GM21423 (cell line): ENCODE data around the gene SYCE3.

ENCODE experiments used
- ATAC-seq: cut with Tn5 transposase; IDR thresholded peaks from one replicate; pipeline ENCODE4 v1.9.1; 2021; ENCODE audit warnings: mild to moderate bottlenecking, moderate library complexity; ENCODE audit not compliant: unreplicated experiment

The SYCE3 gene

DNA sequence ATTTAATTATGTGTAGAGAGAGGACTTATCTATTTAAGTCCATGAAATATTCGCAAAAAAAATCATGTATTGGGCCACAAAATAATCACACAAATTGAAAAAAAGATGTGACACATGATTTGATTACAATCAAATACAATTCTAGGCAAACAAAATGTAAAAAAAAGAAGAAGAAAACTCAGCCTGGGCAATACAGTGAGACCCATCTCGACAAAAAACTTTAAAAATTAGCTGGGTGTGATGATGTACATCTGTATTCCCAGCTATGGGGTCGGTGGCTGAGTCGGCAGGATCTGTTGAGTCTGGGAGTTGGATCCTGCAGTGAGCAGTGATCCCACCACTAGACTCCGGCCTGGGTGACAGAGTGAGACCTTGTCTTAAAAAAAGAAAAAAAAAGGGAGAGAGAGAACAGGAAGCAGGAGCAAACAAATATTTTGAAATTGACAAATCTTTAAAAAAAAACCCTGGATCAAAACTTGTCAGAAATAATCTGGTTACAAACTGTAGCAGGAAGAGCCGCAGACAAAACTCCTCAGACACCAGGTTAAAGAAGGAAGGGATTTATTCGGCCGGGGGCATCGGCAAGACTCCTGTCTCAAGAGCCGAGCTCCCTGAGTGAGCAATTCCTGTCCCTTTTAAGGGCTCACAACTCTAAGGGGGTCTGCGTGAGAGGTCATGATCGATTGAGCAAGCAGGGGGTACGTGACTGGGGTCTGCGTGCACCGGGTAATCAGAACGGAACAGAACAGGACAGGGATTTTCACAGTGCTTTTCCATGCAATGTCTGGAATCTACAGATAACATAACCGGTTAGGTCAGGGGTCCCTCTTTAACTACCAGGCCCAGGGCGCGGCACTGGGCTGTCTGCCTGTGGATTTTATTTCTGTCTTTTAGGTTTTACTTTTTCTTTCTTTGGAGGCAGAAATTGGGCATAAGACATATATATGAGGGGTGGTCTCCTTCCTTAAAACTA is 29.6 kb downstream of the SYCE3 start:
- no peak for ATAC-seq

DNA sequence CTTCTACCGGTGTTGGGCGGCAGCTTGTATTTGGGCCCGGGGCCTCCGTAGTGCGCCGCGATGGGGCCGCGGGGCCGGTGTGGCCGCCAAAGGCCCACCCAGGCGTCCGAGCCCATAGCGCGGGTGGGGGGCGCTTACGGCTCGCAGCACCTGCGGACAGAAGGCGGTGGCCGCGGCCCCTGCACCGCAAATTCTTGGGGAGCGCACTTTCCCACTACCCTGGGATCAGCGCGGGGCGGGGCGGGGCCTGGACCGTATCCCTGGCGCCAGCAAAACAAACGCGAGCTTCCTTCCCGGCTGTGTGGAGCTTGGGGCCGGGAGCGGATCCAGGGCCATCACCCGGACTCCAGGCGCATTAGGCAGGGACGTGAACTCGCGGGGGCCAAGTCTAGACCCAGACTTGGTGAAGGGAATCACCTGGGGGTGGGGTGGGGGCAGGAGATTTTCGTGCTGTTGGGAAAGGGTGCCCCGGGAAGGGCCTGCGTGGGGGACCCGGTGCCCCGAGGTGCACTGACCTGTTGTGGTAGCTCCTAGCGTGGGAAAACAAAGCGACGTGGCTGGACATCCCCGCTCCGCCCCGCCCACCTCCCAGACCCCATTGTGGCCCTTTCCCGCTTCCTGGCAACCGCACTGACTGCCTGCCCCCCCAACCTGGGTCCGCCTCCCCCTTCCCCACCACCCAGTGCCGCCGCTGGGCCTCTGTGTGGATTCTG is 30.6 kb downstream of the SYCE3 start:
- ATAC-seq = no peak

DNA sequence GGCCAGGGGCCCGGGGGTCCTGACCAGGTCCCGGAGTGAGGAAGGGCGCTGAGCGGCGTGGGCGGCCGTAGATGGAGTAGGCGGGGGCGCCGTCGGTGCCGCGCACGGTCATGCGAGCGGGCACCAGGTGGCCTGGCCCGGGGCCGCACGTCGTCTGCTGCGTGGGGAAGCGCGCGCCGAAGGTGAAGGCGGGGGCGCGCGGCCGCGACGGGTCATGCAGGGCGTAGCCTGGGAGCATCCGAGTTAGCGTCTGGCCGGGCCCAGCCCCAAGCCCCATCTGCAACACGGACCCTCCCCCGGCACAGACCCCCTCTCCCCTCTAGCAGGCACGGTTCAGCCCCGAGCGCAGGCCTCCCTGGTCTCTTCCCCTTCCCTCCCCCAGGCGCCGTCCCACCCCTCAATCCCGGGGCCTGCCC is 31.2 kb downstream of the SYCE3 start:
- ATAC-seq = no peak

DNA sequence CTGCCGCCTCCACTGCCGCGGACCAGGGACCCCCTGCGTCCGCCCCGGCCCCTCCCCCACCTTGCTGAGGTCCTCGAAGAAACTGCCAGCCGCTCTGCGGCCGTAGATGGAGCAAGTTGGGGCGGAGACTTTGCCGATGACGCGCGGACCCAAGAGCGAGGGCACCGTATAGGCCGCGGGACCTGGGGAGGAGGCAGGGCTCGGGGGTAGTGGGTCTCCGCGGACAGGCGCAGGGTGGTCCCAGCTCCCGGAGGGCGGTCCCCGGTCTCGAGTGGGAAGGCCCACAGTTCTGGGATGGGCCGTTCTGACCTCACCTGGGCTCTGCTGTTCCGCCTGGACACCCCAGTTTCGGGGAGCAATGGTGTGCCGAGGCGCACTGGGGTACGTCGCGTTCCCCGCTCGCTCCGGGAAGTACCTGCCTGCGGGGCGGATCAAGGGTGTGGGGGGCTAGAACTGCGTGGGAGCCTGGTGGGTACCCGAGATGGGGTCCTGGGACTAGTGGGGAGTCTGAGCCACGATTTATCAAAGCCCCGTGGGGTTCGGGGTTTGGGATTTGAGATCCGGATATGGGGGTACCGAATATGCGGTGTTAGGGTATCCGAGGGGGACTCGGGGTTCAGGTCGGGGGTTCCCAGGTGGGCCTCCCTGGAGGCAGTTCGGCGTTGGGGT is 31.7 kb downstream of the SYCE3 start:
- peak; percentile 25 for ATAC-seq

DNA sequence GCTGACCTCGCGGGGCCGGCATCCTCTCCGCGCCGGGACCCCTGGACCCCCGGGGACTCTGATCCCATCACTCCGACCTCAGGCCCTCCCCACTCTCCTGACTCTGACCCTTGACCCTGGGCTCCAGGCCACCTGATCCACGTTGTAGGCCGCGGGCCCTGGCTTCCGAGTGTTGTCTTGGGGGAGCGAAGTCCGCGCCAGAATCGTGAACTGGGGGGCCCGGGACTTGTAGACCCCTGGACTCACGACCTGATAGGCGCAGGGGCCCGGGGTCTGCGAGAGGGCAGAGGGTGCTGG is 32.2 kb downstream of the SYCE3 start:
- no peak for ATAC-seq

DNA sequence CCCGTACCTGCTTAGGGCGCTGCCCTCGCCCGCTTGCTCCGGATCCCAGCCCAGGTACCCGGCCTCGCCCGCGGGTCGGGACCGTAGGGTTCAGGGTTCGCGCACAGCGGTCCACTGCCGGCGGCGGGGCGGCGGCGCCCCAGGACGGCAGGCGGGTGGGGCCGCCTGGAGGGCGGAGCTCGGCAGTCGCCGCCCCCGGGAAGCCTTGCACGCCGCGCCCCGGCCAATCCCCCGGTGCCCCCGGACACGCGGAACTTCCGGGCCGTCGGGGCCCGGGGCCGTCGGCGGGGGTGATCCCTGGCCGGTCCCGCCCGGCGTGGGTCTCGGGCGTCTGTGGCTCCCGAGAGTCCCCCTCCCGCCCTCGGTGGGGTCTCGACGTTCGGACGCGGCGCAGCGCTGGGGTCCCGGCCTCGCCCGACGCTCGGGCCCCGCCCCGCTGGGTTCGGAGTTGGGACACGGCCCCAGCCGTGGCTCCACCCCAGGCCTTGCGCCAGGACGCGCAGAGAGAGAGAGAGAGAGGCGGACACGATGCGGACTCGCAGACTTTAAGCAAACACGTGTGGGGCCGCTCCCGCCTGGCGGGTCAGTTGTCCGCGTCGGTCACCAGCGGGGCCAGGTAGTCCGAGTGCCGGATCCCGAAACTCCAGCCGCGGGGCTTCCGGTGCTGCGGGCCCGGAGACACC is 32.7 kb downstream of the SYCE3 start, which contains the start of gene TYMP:
TYMP (minus strand) TSS at position 116 of the 683 bp plus-strand sequence. CDS start 303 bp downstream, outside the sequence.
- ATAC-seq = no peak

DNA sequence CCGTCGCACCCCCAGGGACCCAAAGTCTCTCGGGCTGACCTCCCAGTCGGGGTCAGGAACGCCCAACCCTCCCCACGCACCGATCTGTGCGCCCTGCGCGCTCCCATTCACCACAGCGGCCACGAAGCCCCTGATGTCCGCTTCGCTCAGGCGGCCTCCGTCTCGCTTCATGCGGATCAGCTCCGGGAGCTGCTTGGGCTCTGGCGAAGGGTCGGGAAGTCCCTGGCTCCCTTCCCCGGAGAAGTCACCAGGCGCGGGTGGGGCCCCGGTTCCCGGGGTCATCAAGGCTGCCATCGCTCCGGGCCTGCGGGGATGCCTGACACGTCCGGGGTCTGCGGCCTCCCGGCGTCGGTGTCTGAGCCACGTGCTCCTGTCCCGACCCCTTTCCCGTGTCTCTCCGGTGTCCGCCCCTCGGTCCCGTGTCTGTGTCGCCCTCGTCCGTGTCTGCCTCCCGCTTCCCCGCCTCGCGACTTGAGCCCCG is 33.3 kb downstream of the SYCE3 start:
- ATAC-seq = no peak

DNA sequence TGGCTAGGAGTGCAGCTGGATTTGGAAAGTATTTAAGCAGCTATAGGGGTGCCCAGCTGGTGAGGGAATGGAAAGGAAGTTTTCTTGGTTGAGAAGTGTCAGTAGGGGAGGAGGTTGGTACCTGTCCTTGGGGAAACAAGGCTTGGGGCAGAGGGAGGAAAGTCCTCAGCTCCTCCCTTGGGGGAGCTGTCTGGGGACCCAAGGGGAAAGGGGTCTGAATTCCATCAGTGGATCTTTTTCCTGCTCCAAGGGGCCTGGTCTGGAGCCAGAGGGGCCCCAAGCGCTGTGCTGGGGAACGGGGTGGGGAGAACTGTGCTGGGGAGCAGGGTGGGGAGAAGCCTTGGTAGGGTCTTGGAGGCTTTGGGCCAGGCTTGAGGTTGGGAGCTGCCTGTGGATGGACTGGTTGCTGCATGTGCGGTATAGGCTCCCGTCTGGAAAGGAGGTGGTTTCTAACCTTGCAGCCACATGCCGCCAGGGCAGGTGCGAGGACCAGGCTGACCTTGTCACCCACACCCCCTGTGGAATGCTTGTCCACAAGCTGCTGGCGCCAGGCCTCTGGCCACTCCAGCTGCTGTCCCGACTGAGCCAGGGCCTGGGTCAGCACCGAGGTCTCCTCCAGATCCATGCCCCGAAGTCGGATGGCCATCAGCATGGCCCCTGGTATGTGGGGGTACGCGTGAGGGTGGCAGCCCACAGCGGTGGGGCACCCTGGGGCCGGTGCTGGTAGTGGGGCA is 33.9 kb downstream of the SYCE3 start:
- no peak for ATAC-seq

DNA sequence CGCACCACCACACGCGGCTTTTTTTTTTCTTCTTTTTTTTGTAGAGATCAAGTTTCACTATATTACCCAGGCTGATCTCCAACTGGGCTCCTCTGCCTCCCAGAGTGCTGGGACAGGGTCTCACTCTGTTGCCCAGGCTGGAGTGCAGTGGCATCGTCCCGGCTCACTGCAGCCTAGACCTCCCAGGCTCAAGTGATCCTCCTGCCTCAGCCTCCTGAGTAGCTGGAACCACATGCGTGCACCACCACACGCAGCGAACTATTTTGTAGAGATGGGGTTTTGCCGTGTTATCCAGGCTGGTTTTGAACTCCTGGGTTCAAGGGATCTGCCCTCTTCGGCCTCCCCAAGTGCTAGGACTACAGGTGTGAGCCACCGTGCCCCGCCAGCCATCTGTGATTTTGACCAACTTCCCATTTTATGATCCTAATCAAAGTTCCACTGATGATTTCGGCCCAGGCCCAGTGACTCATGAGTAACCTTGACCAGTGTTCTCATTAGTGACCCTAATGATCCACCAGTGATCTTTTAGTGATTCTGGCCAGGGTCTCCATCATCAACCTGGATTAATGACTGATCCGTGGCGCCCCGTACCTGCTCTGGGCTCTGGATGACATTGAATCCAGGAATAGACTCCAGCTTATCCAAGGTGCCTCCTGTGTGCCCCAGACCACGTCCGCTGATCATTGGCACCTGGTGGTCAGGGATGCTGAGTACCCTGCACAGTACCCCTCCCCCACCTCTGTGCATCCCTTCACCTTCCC is 34.6 kb downstream of the SYCE3 start:
- no peak for ATAC-seq

DNA sequence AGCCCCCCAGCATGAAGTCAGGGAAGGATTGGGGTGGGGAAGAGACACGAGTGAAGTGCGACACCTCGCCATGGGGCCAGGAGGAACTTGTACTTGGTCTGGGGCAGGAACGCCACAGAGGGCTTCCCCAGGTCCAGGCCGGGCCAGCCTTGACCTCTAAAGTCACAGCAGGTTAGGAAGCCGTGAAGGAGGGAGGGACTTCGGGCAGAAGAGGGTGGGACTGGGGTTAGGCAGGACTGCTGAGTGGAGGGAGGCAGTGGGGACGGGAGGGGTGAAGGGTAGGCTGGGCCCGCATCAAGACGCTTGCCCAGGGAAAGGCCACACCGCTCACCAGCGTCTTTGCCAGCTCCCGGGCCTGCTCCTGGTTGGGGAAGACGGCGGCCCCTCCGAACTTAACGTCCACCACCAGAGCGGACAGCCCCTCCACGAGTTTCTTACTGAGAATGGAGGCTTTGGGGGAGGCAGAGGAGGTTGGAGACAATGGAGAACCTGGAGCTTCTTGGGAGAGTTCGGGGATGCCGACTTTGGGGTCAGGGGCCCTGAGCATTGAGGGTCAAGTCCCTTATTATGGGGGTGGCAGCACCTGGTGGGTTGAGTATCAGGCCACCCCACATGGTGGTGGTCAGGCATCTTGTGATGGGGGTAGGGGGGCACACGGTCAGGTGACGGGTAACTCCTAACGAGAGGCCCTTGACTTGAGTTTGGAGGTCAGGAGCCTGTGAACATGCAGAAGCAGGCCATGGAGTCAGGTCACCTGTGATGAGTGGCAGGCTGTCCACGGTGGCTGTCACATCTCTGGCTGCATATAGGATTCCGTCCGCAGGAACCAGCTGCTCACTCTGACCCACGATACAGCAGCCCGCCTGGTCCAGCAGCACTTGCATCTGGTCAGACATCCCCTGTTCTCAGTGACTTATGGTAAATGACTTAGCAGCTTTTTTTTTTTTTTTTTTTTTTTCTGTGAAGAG is 35.6 kb downstream of the SYCE3 start:
- ATAC-seq = no peak

DNA sequence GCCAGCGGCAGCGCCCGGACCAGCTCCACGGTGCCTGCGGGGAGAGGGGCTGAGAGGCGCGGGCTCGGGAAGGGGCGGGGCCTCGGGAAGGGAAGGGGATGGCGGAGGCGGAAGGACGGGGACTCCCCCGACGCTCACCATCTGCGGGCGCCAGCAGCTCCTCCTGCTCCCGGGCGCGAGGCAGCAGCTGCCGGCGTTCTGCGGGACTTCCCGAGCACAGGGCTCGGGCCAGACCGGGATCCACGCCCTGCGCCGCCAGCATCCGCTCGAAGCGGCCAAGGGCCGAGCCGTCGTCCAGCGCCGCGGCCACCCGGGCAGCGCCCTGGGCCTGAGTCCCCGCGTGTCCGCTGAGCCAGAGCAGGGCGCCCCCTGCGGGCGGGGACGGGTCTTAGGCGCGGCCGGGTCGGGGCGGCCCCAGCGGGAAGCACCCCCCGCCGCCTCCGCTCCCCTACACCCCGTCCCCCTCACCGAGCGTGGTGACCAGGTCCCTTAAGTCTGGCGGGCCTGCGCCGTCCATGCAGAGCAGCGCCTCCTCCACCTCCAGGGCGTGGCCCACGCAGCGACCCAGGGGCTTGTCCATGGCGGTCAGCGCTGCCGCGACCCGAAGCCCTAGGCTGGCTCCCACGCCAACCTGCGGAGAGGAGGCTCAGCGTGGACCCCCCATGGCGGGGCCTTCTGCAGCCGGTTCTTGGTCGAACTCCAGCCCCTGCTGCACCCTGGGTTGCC is 36.4 kb downstream of the SYCE3 start:
- peak; percentile 22 for ATAC-seq

DNA sequence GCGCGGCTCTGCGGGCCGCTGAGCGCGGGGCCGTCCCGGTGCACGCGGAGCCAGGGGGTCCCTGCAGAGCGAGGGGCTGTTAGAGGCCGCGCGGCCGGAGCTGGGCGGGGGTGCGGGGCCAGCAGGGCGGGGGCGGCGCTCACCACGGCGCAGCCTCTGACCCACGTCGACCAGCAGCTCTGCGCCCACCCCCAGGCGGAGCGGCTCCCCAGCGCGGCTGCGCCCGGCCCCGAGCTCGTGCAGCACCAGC is 36.9 kb downstream of the SYCE3 start:
- no peak for ATAC-seq

DNA sequence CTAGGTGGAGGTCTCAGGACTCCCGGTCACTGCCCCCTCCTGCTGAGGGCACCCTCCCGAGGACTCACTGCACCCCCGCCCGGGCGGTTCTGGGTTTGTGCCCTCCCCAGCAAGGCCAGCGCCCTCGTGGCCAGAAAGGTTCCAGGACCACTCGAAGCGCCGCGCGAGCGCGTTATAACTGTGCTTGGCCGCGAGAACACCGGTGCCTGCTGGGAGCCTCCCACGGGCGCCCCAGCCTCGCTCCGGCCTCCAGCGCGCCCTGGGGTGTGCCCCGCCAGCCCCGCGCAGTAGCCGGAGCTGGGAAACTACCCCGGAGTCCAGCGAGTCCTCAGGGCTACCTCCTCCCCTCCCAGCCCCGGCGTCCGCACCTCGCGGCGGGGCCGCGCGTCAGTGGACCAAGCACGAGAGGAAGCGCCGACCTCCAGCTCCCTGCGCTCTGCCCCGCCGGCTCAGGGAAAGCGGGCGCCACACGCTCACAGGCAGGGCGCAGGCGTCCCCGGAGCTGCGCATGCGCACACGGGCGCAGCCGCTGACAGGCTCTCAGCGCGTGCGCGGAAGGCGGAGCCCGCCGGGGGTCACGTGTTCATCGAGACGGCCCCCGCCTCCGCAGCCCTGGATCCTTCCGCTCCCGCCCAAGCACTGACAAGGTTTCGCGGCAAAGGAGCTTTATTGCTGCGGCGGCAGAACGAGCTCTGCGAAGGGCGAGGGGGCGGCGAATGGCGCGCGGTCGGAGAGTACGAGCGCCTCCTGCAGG is 37.4 kb downstream of the SYCE3 start, which contains the start of gene SCO2:
SCO2 (minus strand) TSS at position 495 of the 754 bp plus-strand sequence. CDS start 1,187 bp downstream, outside the sequence.
- ATAC-seq = peak; percentile 43

DNA sequence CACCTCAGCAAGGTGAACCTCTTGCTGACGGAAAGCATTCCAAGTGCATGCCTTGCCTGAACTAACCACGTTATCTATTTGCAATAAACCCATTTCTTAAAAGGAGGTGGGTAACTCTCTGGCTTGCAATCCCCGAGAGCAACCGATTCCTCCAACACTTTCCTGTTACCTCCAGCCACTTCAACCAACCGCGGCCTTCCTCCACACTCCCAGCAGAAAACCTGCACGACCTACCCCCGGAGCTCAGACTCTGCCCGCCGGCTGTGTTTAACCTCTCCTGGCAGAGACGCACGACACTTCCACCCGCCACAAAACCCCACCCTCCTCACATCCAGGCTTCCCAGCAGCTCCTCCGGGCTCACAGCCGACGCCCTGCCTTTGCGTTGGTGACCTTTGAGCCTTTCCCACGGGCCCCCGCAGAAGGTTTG is 38.0 kb downstream of the SYCE3 start:
- no peak for ATAC-seq

DNA sequence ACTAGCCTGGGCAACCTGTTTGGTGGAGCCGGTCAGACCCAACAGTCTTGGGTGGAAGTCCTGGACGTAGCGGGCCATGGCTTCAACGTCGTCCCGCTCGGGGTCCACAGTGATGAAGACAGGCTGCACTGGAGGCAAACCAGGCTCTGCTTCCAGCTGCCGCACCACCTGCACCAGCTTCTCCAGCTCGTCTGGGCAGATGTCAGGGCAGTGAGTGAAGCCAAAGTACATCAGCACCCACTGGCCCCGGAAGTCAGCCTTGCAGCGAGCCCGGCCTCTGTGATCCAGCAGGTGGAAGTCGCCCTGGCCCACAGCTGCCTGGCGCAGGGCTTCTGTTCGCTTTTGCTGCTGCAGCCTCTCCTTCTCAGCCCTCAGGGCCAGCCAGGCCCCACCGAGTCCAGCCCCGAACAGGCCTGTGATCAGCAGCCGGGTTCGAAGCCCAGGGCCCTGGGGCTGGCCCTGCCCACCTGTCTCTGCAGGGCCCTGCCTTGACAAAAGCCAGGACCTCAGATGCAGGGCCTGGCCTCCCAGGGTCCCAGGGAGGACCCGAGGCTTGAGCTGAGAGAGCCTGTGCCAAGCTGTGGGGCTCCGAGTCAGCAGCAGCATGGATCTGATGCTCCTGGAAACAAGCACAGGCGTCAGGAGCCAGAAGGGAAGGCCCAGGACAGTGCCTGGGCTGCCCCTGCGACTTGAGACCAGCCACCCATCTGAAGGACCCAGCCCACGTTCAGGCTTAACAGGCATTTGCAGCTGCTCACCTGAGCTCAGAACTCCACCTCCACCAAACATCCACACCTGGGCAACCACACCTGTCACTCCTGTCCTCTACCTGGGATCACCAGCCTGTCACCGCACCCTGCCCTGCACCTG is 38.7 kb downstream of the SYCE3 start:
- no peak for ATAC-seq

DNA sequence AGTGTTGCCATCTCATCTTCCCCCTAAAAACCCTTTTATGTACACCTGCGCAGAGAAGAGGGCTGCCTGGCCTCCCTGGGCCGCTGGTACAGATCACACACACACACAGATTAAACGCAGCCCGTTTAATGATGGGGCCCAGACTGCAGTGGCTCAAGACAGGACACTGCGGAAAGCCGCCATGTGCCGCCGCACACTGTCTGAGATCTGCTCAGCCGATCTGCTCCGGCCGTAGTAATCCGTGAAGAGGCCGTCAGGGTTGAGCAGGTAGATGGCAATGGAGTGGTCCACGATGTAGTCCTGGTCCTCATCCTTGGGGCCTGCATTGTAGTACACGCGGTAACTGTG is 39.3 kb downstream of the SYCE3 start:
- no peak for ATAC-seq
